CD4-positive, alpha-beta memory T cell (primary cell): Measurements from ENCODE around the gene USP54. TPM values are rescaled to one million over a fixed set of nuclear protein-coding genes. Genes with fewer than 3 reads are reported as not detected.
A peak's percentile ranks its signal among the peaks of the same experiment; 100 is the strongest.

Experiments used
- CTCF ChIA-PET: fragments of 350-600 bp; sonication (Branson Sonifier 250); formaldehyde crosslinking; loops from one replicate; lab custom pipeline; 2021; ENCODE audit warnings: inconsistent platforms; ENCODE audit not compliant: partially characterized antibody; lab: Charles Lee
- POLR2A ChIA-PET: fragments of 350-600 bp; sonication (Branson Sonifier 250); formaldehyde crosslinking; loops from one replicate; lab custom pipeline; 2021; ENCODE audit not compliant: partially characterized antibody; lab: Charles Lee
- DNase-seq, 5 donors: peaks; one replicate each; pipeline versions ENCODE4 v3.0.0 to v3.0.0-alpha.2; 2020 to 2022; ENCODE audit warnings: mixed read lengths in 1 of 5
- H3K27ac ChIP-seq: one replicate; pipeline ENCODE4 v1.7.0; 2013; ENCODE audit warnings: low read depth, low read length
- H3K27me3 ChIP-seq: 2 replicates; pipeline ENCODE4 v1.7.0; 2013; ENCODE audit warnings: mild to moderate bottlenecking, low read length, moderate library complexity; ENCODE audit not compliant: insufficient read depth
- H3K36me3 ChIP-seq: 2 replicates; pipeline ENCODE4 v1.7.0; 2013; ENCODE audit warnings: mild to moderate bottlenecking, low read length, moderate library complexity; ENCODE audit not compliant: insufficient read depth
- H3K4me1 ChIP-seq: 2 replicates; pipeline ENCODE4 v1.7.0; 2013; ENCODE audit warnings: mild to moderate bottlenecking, low read length, moderate library complexity; ENCODE audit not compliant: insufficient read depth
- H3K4me3 ChIP-seq, 2 donors: one replicate each; pipeline ENCODE4 v1.7.0; 2013; ENCODE audit warnings: low read length in 2 of 2, mild to moderate bottlenecking in 1 of 2
- H3K9me3 ChIP-seq, 2 donors: one replicate each; pipeline ENCODE4 v1.7.0; 2013; ENCODE audit warnings: low read length in 2 of 2, control low read depth in 1 of 2; ENCODE audit not compliant: control insufficient read depth in 1 of 2
- H3K27ac Mint-ChIP-seq, 7 donors: one replicate each; pipeline ENCODE4 v1.8.0; 2020 to 2021; ENCODE audit warnings: mixed read lengths in 7 of 7, mild to moderate bottlenecking in 6 of 7, inconsistent platforms in 3 of 7, moderate library complexity in 3 of 7
- H3K27me3 Mint-ChIP-seq, 2 donors: one replicate each; pipeline ENCODE4 v1.8.0; 2020 to 2021; ENCODE audit warnings: mixed read lengths in 2 of 2
- H3K36me3 Mint-ChIP-seq, 2 donors: one replicate each; pipeline ENCODE4 v1.8.0; 2020 to 2021; ENCODE audit warnings: mixed read lengths in 2 of 2, inconsistent platforms in 1 of 2, mild to moderate bottlenecking in 1 of 2
- H3K4me1 Mint-ChIP-seq, 4 donors: one replicate each; pipeline ENCODE4 v1.8.0; 2020 to 2021; ENCODE audit warnings: mixed read lengths in 4 of 4, mild to moderate bottlenecking in 1 of 4
- H3K4me3 Mint-ChIP-seq, 8 donors: one replicate each; pipeline ENCODE4 v1.8.0; 2020 to 2021; ENCODE audit warnings: mixed read lengths in 8 of 8, mild to moderate bottlenecking in 7 of 8, moderate library complexity in 6 of 8, inconsistent platforms in 3 of 8
- H3K9me3 Mint-ChIP-seq, 8 donors: one replicate each; pipeline ENCODE4 v1.8.0; 2020 to 2021; ENCODE audit warnings: mixed read lengths in 8 of 8, mild to moderate bottlenecking in 5 of 8, inconsistent platforms in 3 of 8, moderate library complexity in 1 of 8
- intact Hi-C: fragments of 100-400 bp; cut with micrococcal nuclease; formaldehyde crosslinking; loops from one replicate; pipeline ENCODE4 v1.15.1; 2023
- polyA plus RNA-seq, 2 donors: library from polyadenylated mRNA; unstranded; fragments of 300-500 nt; fragmentation: Illumina TruSeq; gene quantifications; one replicate each; pipeline ENCODE4 v1.2.3, GENCODE V29; 2021
- total RNA-seq, 2 experiments: library from RNA; stranded (reverse); gene quantifications; one replicate each; pipeline ENCODE4 v1.2.3, GENCODE V29; 2021

The USP54 gene
- total and polyA plus RNA-seq, 4 experiments from 2014 or later, result 0.04 to 7.6 (median 4.4) TPM

DNA sequence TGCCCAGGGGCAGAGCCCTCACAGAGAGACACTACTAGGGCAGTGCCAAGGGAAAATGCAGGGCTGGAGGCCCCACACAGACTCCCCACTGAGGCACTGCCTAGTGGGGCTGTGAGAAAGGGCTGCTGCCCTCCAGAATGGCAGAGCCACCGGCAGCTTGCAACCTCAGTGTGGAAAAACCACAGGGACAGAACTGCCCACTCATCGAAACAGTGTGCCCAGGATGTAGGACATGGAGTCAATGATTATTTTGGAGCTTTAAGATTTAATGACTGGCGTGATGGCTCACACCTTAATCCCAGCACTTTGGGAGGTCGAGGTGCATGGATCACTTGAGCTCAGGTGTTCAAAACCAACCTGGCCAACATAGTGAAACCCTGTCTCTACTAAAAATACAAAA, 130.2 kb downstream of the USP54 start:
- no peak overlapping the region for H3K27ac ChIP-seq
- no peaks in the 10 kb centered on the region for H3K9me3 ChIP-seq
- no peaks in the 10 kb centered on the region for H3K27me3 Mint-ChIP-seq
- H3K4me1 Mint-ChIP-seq, result peaks cover 0 to 8% (median under 1%) of the 10 kb centered on the region in 4 donors
- no peaks in the 10 kb centered on the region for H3K9me3 Mint-ChIP-seq
- ChIA-PET CTCF (no interaction called here), POLR2A (interaction anchor here (1.6 kb wide), 1 partner anchor 35 kb away, joined by 5 read pairs; the partner anchor contains the start of gene PPP3CB)
- H3K36me3 ChIP-seq, result peaks cover 9% of the 10 kb centered on the region
- H3K4me3 ChIP-seq, result no peak overlapping the region
- no peaks in the 10 kb centered on the region for H3K4me1 ChIP-seq
- H3K27ac Mint-ChIP-seq, result peak overlapping the region in 2 of 7 donors; percentile 20 to 24
- H3K27me3 ChIP-seq, result no peaks in the 10 kb centered on the region
- peaks cover 20 to 39% of the 10 kb centered on the region in 2 donors for H3K36me3 Mint-ChIP-seq
- intact Hi-C loops, result no loop called here
- no peak overlapping the region for H3K4me3 Mint-ChIP-seq
- no peak for DNase-seq

DNA sequence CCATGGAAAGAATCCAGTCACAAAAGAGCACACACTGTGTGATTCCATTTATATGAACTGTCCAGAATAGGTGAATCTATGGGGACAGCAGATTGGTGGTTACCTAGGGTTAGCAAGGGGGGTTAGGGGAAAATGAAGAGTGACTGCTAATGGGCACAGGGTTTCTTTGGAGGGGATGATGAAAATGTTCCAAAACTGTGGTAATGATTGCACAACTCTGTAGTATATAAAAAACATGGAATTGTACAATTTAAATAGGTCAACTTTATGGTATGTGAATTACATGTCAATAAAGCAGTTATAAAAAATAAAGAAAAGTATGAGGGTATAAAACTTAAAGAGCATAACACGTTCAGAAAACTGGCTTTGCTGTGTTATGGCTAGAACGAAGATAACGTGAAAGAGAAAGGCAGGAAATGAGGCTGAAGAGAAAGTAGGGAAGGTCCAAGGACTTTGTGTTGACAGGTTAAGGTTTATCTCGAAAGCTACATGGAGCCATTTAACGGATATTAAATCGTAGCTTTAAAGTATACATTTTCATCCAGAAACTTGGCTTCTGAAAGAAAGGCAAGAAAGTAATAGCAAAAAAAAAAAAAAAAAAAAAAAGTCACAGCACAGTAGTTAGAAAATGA, 131.3 kb downstream of the USP54 start:
- Mint-ChIP-seq H3K4me1 (peaks cover 0 to 8% (median under 1%) of the 10 kb centered on the region in 4 donors), H3K4me3 (no peak overlapping the region), H3K27me3 (no peaks in the 10 kb centered on the region), H3K36me3 (peaks cover 19 to 33% of the 10 kb centered on the region in 2 donors), H3K9me3 (no peaks in the 10 kb centered on the region), H3K27ac (peak overlapping the region in 1 of 7 donors; percentile 78)
- ChIA-PET POLR2A (interaction anchor here (1.6 kb wide), 1 partner anchor 36 kb away, joined by 5 read pairs; the partner anchor contains the start of gene PPP3CB), CTCF (no interaction called here)
- Histone ChIP-seq H3K4me1 (no peaks in the 10 kb centered on the region), H3K27ac (no peak overlapping the region), H3K36me3 (no peaks in the 10 kb centered on the region), H3K4me3 (no peak overlapping the region), H3K27me3 (no peaks in the 10 kb centered on the region), H3K9me3 (no peaks in the 10 kb centered on the region)
- intact Hi-C loops, result no loop called here
- DNase-seq, result no peak

GRCh38 chr10:73456187-73456890, 134.8 kb downstream of the USP54 start:
- H3K4me3 ChIP-seq, result no peak overlapping the region
- intact Hi-C loops, result no loop called here
- no peaks in the 10 kb centered on the region for H3K9me3 ChIP-seq
- H3K27me3 ChIP-seq, result no peaks in the 10 kb centered on the region
- no peaks in the 10 kb centered on the region for H3K36me3 ChIP-seq
- H3K36me3 Mint-ChIP-seq, result peaks cover 19 to 38% of the 10 kb centered on the region in 2 donors
- H3K4me1 Mint-ChIP-seq, result peaks cover 0 to 6% (median under 1%) of the 10 kb centered on the region in 4 donors
- no peaks in the 10 kb centered on the region for H3K27me3 Mint-ChIP-seq
- H3K9me3 Mint-ChIP-seq, result no peaks in the 10 kb centered on the region
- ChIA-PET CTCF (interaction anchor here (0.7 to 1.0 kb wide), 2 partner anchors 183 to 1241 kb away, joined by 4 read pairs; no protein-coding TSS in a partner anchor), POLR2A (no interaction called here)
- no peak overlapping the region for H3K27ac ChIP-seq
- H3K4me1 ChIP-seq, result no peaks in the 10 kb centered on the region
- H3K27ac Mint-ChIP-seq, result peak overlapping the region in 1 of 7 donors; percentile 23
- no peak overlapping the region for H3K4me3 Mint-ChIP-seq
- no peak for DNase-seq

GRCh38 chr10:73449113-73449512, 142.0 kb downstream of the USP54 start:
- no peaks in the 10 kb centered on the region for H3K9me3 ChIP-seq
- H3K27ac ChIP-seq, result no peak overlapping the region
- H3K4me3 Mint-ChIP-seq, result no peak overlapping the region
- peaks cover 25 to 44% of the 10 kb centered on the region in 2 donors for H3K36me3 Mint-ChIP-seq
- H3K27ac Mint-ChIP-seq, result peak overlapping the region in 1 of 7 donors; percentile 8
- H3K27me3 Mint-ChIP-seq, result no peaks in the 10 kb centered on the region
- no peaks in the 10 kb centered on the region for H3K27me3 ChIP-seq
- peaks cover 0 to 7% (median 2%) of the 10 kb centered on the region in 4 donors for H3K4me1 Mint-ChIP-seq
- DNase-seq, result no peak
- intact Hi-C loops, result no loop called here
- ChIA-PET POLR2A (no interaction called here), CTCF (no interaction called here)
- no peaks in the 10 kb centered on the region for H3K9me3 Mint-ChIP-seq
- H3K4me1 ChIP-seq, result no peaks in the 10 kb centered on the region
- no peak overlapping the region for H3K4me3 ChIP-seq
- H3K36me3 ChIP-seq, result no peaks in the 10 kb centered on the region

GRCh38 chr10:73448384-73448783, 142.8 kb downstream of the USP54 start:
- H3K27ac ChIP-seq, result no peak overlapping the region
- Mint-ChIP-seq H3K4me3 (no peak overlapping the region), H3K4me1 (peaks cover 0 to 7% (median 2%) of the 10 kb centered on the region in 4 donors), H3K9me3 (no peaks in the 10 kb centered on the region), H3K27ac (peak overlapping the region in 4 of 7 donors; percentile 7 to 48 (median 15)), H3K27me3 (no peaks in the 10 kb centered on the region), H3K36me3 (peaks cover 26 to 44% of the 10 kb centered on the region in 2 donors)
- intact Hi-C loops, result no loop called here
- no peaks in the 10 kb centered on the region for H3K27me3 ChIP-seq
- no peaks in the 10 kb centered on the region for H3K9me3 ChIP-seq
- no peak for DNase-seq
- H3K4me3 ChIP-seq, result no peak overlapping the region
- H3K4me1 ChIP-seq, result no peaks in the 10 kb centered on the region
- POLR2A ChIA-PET, result no interaction called here
- H3K36me3 ChIP-seq, result peaks cover 4% of the 10 kb centered on the region
- CTCF ChIA-PET, result no interaction called here

Other genes with a start within 250 kb of the USP54 start
- gene CFAP70, start 232.5 kb downstream of the USP54 start, total RNA-seq, result 1 to 10 TPM; 3.8 to 5.6 TPM
- under 1 TPM in 1 of 2 donors, not detected in 1; 0.82 TPM for gene CFAP70, start 232.5 kb downstream of the USP54 start, polyA plus RNA-seq
- 100 to 1,000 TPM; 103 to 111 TPM for gene ANXA7, start 177.3 kb downstream of the USP54 start, total RNA-seq
- 100 to 1,000 TPM; 207 to 379 TPM for gene ANXA7, start 177.3 kb downstream of the USP54 start, polyA plus RNA-seq
- gene MSS51, start 157.8 kb downstream of the USP54 start, total RNA-seq, result 1 to 10 TPM; 5.0 to 6.2 TPM
- under 1 TPM in 1 of 2 donors, not detected in 1; 0.26 TPM for gene MSS51, start 157.8 kb downstream of the USP54 start, polyA plus RNA-seq
- gene PPP3CB, start 95.3 kb downstream of the USP54 start, total RNA-seq, result 10 to 100 TPM; 47.4 to 48.1 TPM
- 1 to 10 TPM; 8.9 to 9.6 TPM for gene PPP3CB, start 95.3 kb downstream of the USP54 start, polyA plus RNA-seq
- not detected for gene MYOZ1, start 50.1 kb upstream of the USP54 start, total RNA-seq
- not detected for gene MYOZ1, start 50.1 kb upstream of the USP54 start, polyA plus RNA-seq
- gene SYNPO2L, start 64.7 kb upstream of the USP54 start, total RNA-seq, result not detected
- not detected for gene SYNPO2L, start 64.7 kb upstream of the USP54 start, polyA plus RNA-seq
- 10 to 100 TPM; 13.6 to 15.3 TPM for gene AGAP5, start 106.8 kb upstream of the USP54 start, total RNA-seq
- under 1 TPM in 1 of 2 donors, not detected in 1; 0.15 TPM for gene AGAP5, start 106.8 kb upstream of the USP54 start, polyA plus RNA-seq
- 100 to 1,000 TPM; 126 to 127 TPM for gene SEC24C, start 153.0 kb upstream of the USP54 start, total RNA-seq
- gene SEC24C, start 153.0 kb upstream of the USP54 start, polyA plus RNA-seq, result 10 to 100 TPM; 32.5 to 68.6 TPM
- 10 to 100 TPM; 21.8 to 24.0 TPM for gene CHCHD1, start 190.7 kb upstream of the USP54 start, total RNA-seq
- gene CHCHD1, start 190.7 kb upstream of the USP54 start, polyA plus RNA-seq, result 10 to 100 TPM; 33.1 to 56.0 TPM
- gene ZSWIM8, start 194.3 kb upstream of the USP54 start, total RNA-seq, result 100 to 1,000 TPM in 1 of 2 experiments, 10 to 100 TPM in 1; 93.3 to 100 TPM
- 10 to 100 TPM in 1 of 2 donors, 1 to 10 TPM in 1; 4.5 to 24.6 TPM for gene ZSWIM8, start 194.3 kb upstream of the USP54 start, polyA plus RNA-seq
- 10 to 100 TPM; 84.8 to 87.7 TPM for gene NDST2, start 220.3 kb upstream of the USP54 start, total RNA-seq
- gene NDST2, start 220.3 kb upstream of the USP54 start, polyA plus RNA-seq, result 10 to 100 TPM; 14.4 to 33.7 TPM